ENCODE results near the gene PACSIN2.
A peak's percentile ranks its signal among the peaks of the same experiment; 100 is the strongest.

The PACSIN2 gene

GRCh38 chr22:42876041-42876440 is 138.9 kb downstream of the PACSIN2 start:
- no peak for DNase-seq (ENCODE audit: extremely low spot score, insufficient read length, low read depth)
- no peak for FAIRE-seq

GRCh38 chr22:42874010-42874409 is 140.9 kb downstream of the PACSIN2 start:
- DNase-seq (ENCODE audit: extremely low spot score, insufficient read length, low read depth) (no peak), FAIRE-seq (no peak)

- FAIRE-seq, result no peak
- no peak for DNase-seq (ENCODE audit: extremely low spot score, insufficient read length, low read depth)
Observed at GRCh38 chr22:42873356-42873755, 141.6 kb downstream of the PACSIN2 start.

GRCh38 chr22:42872821-42873220 is 142.1 kb downstream of the PACSIN2 start:
- FAIRE-seq, result no peak

GRCh38 chr22:42871146-42872050 is 143.6 kb downstream of the PACSIN2 start:
- DNase-seq (ENCODE audit: extremely low spot score, insufficient read length, low read depth), result no peak
- no peak for FAIRE-seq

More at GRCh38 chr22:42872821-42873220, 142.1 kb downstream of the PACSIN2 start:
- DNase-seq (ENCODE audit: extremely low spot score, insufficient read length, low read depth), result no peak

GRCh38 chr22:42869888-42870480 is 145.0 kb downstream of the PACSIN2 start:
- FAIRE-seq (no peak), DNase-seq (ENCODE audit: extremely low spot score, insufficient read length, low read depth) (no peak)

GRCh38 chr22:42869463-42869862 is 145.5 kb downstream of the PACSIN2 start:
- FAIRE-seq, result no peak
- no peak for DNase-seq (ENCODE audit: extremely low spot score, insufficient read length, low read depth)

- no peak for FAIRE-seq
- no peak for DNase-seq (ENCODE audit: extremely low spot score, insufficient read length, low read depth)
Observed at GRCh38 chr22:42868751-42869251, 146.1 kb downstream of the PACSIN2 start.

GRCh38 chr22:42866100-42866499 is 148.8 kb downstream of the PACSIN2 start:
- no peak for FAIRE-seq
- DNase-seq (ENCODE audit: extremely low spot score, insufficient read length, low read depth), result no peak

GRCh38 chr22:42865536-42865935 is 149.4 kb downstream of the PACSIN2 start:
- no peak for DNase-seq (ENCODE audit: extremely low spot score, insufficient read length, low read depth)
- FAIRE-seq, result no peak

GRCh38 chr22:42863349-42863961 is 151.5 kb downstream of the PACSIN2 start:
- DNase-seq (ENCODE audit: extremely low spot score, insufficient read length, low read depth), result no peak
- peak; percentile 81 for FAIRE-seq

GRCh38 chr22:42862045-42862734 is 152.8 kb downstream of the PACSIN2 start:
- FAIRE-seq, result peak; percentile 24
- no peak for DNase-seq (ENCODE audit: extremely low spot score, insufficient read length, low read depth)

- no peak for FAIRE-seq
- no peak for DNase-seq (ENCODE audit: extremely low spot score, insufficient read length, low read depth)
Observed at GRCh38 chr22:42860968-42861367, 154.0 kb downstream of the PACSIN2 start.

GRCh38 chr22:42857845-42858481 is 157.0 kb downstream of the PACSIN2 start:
- DNase-seq (ENCODE audit: extremely low spot score, insufficient read length, low read depth) (no peak), FAIRE-seq (no peak)

GRCh38 chr22:42856865-42857704 is 157.9 kb downstream of the PACSIN2 start, which contains the start of gene ARFGAP3:
TSS of gene ARFGAP3 (minus strand) at chr22:42857273. CDS start at chr22:42857182, 91 bp downstream.
- DNase-seq (ENCODE audit: extremely low spot score, insufficient read length, low read depth) (peak; percentile 98), FAIRE-seq (peak; percentile 92)

GRCh38 chr22:42856179-42856864 is 158.6 kb downstream of the PACSIN2 start:
- DNase-seq (ENCODE audit: extremely low spot score, insufficient read length, low read depth) (no peak), FAIRE-seq (no peak)

GRCh38 chr22:42855721-42856120 is 159.2 kb downstream of the PACSIN2 start:
- FAIRE-seq, result no peak

GRCh38 chr22:42855211-42855610 is 159.7 kb downstream of the PACSIN2 start:
- no peak for DNase-seq (ENCODE audit: extremely low spot score, insufficient read length, low read depth)
- no peak for FAIRE-seq

More at GRCh38 chr22:42855721-42856120, 159.2 kb downstream of the PACSIN2 start:
- DNase-seq (ENCODE audit: extremely low spot score, insufficient read length, low read depth), result no peak
